Bronchial epithelial cell (primary cell): Measurements from ENCODE around the gene ABCB11. TPM values are rescaled to one million over a fixed set of nuclear protein-coding genes. Genes with fewer than 3 reads are reported as not detected.

Source experiments
- DNase-seq: peaks from one replicate; pipeline ENCODE4 v3.0.0-alpha.2; 2010; ENCODE audit warnings: low read depth
- FAIRE-seq: peaks from 2 replicates; lab custom pipeline; 2011; peaks lifted over from hg19 to GRCh38; lab: Jason Lieb, UNC
- H3K27me3 ChIP-seq: 2 replicates; pipeline ENCODE4 v1.5.1; 2011; ENCODE audit warnings: low read length; ENCODE audit not compliant: control insufficient read depth, insufficient read depth
- H3K36me3 ChIP-seq: 2 replicates; pipeline ENCODE4 v1.5.1; 2011; ENCODE audit warnings: low read length; ENCODE audit not compliant: control insufficient read depth, insufficient read depth
- H3K4me3 ChIP-seq: 2 replicates; pipeline ENCODE4 v1.5.1; 2011; ENCODE audit warnings: mild to moderate bottlenecking, low read depth, low read length, control low read depth
- total RNA-seq: library from RNA; depleted of rRNA; stranded (reverse); fragments of >200 nt; gene quantifications from 2 replicates; pipeline ENCODE4 v1.2.1, GENCODE V29; 2014
- TF ChIP-seq, protein P1 (sequence below): IDR thresholded peaks from 2 replicates; pipeline ENCODE4 v1.5.1; 2011; ENCODE audit warnings: mild to moderate bottlenecking, moderate library complexity, low read length, control low read depth, inconsistent platforms; ENCODE audit not compliant: insufficient read depth, severe bottlenecking

Gene ABCB11
- total RNA-seq, 1 donor from 2014 or later: 0.26 TPM

DNA sequence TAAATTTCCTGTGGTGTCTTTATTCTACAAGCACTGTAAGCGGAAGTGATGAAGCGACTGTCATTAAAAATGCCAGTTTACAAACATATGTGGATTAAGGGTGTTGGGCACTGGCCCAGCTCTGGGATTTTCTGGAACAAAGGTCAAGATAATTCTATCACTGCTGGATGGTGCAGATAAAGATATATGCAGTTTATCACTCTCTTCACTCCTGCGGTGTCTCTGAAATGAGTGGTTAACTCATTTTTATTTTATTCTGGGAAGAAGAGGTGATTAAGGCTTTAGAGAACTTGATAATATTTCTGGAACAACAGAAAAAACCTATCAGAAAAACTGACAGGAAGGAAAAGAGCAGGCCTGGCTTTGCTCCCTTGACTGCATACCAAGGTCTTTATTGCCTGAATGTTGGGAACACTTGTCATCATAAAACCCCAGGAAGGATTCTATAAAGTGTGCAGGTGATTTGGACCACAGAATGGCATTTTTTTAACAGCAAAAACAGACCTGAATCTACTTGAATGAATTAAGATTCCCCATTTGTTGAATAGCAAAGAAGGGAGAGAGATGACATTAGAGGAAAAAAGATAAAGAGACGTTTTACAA, 32.4 kb downstream of the ABCB11 start:
- FAIRE-seq: no peak
- Histone ChIP-seq H3K27me3 (no peaks in the 10 kb centered on the region), H3K4me3 (no peak overlapping the region), H3K36me3 (no peaks in the 10 kb centered on the region)
- TF ChIP-seq, protein P1, sequence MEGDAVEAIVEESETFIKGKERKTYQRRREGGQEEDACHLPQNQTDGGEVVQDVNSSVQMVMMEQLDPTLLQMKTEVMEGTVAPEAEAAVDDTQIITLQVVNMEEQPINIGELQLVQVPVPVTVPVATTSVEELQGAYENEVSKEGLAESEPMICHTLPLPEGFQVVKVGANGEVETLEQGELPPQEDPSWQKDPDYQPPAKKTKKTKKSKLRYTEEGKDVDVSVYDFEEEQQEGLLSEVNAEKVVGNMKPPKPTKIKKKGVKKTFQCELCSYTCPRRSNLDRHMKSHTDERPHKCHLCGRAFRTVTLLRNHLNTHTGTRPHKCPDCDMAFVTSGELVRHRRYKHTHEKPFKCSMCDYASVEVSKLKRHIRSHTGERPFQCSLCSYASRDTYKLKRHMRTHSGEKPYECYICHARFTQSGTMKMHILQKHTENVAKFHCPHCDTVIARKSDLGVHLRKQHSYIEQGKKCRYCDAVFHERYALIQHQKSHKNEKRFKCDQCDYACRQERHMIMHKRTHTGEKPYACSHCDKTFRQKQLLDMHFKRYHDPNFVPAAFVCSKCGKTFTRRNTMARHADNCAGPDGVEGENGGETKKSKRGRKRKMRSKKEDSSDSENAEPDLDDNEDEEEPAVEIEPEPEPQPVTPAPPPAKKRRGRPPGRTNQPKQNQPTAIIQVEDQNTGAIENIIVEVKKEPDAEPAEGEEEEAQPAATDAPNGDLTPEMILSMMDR: no peak
- DNase-seq: no peak

DNA sequence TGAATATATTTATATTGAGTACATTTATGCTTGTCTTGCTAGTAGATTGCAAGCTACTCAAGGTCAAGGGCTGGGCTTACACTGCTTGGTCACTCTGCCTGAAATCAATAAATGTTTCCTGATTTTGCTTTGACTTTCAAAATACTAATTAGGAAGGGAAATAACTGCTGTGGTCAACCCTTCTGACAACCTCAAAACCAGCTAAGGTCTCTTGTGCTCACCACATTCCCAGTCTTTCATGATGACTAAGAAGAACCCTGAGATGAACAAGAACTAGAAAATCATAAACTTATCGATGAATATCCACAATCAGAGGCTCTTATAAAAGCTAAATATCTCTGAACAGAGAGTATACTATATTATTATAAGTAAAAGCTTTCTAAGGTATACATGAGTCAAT, 33.3 kb downstream of the ABCB11 start:
- FAIRE-seq (no peak), DNase-seq (no peak)

DNA sequence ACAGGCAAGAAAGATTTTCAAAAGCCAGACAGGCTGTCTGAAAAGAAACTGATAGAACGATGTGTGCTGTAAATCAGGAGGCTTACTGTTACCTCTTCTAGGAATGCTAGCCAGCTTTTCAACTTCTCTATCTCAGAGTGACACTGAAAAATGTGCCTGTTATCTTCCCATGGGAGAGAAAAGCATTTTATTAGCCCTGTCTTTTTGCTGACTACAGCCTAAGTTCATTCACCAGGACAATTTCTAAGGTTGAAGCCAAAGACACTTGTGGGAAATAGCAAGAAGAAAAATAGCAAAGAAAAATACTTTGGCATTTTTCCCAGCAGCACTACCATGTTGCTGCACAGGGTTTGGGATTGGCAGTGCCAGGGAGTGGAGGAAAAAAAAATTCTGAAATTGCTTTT, 34.0 kb downstream of the ABCB11 start:
- Histone ChIP-seq H3K36me3 (no peaks in the 10 kb centered on the region), H3K4me3 (no peak overlapping the region), H3K27me3 (no peaks in the 10 kb centered on the region)
- DNase-seq: no peak
- TF ChIP-seq, protein P1: no peak
- FAIRE-seq: no peak

More for the DNA sequence above, 33.3 kb downstream of the ABCB11 start:
- Histone ChIP-seq H3K36me3 (no peaks in the 10 kb centered on the region), H3K27me3 (no peaks in the 10 kb centered on the region), H3K4me3 (no peak overlapping the region)
- TF ChIP-seq, protein P1: no peak

DNA sequence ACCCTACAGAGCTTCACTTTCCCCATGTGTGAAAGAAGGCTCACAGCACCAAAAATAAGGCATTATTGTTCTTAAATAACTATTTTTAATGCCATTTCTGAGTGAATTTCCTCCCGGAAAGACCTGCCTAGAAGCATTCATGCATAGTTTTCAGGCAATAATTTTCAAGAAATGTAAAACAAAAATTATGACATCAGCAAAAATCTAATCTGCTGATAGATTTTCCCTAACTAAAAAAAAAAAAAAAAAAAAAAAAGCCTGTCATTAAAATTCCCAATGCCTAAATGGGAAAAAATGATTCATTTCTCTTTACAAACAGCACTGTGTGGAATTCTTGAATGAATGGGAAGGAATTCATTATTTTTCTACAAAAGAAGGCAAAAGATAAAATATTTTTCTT, 35.4 kb downstream of the ABCB11 start:
- Histone ChIP-seq H3K4me3 (no peak overlapping the region), H3K27me3 (no peaks in the 10 kb centered on the region), H3K36me3 (no peaks in the 10 kb centered on the region)
- DNase-seq (no peak), FAIRE-seq (no peak)
- TF ChIP-seq, protein P1: no peak

DNA sequence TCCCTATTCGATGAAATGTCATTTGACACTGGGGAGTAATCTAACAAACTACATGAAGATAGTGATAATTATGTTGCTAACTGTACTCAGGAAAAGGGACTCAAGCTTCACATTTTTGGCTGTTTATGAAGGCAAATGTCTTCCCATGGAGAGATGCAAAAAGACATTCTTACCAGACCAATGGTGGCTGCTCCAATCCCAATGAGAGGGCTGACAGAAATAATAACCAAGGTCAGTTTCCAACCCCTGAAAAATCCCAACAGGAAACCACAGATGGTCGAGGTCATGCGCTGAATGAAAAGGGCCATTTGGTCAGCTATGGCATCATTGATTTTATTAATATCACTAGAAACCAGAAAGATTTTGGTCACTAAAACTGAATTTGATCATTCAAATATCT, 37.6 kb downstream of the ABCB11 start:
- FAIRE-seq: no peak

More for the DNA sequence above, 37.6 kb downstream of the ABCB11 start:
- H3K36me3 ChIP-seq: no peaks in the 10 kb centered on the region
- TF ChIP-seq, protein P1: no peak
- no peak overlapping the region for H3K4me3 ChIP-seq
- no peak for DNase-seq
- no peaks in the 10 kb centered on the region for H3K27me3 ChIP-seq
